HG03159 (cell line): Measurements from ENCODE around the gene NFATC2.

Source experiments
- ATAC-seq: cut with Tn5 transposase; IDR thresholded peaks from one replicate; pipeline ENCODE4 v1.9.1; 2021; ENCODE audit warnings: mild to moderate bottlenecking, moderate library complexity; ENCODE audit not compliant: unreplicated experiment

NFATC2 gene

GRCh38 chr20:51542571-51543421, at the start of gene NFATC2:
TSS of gene NFATC2 (minus strand) at chr20:51542719. CDS start at chr20:51542499, 220 bp downstream.
- ATAC-seq = no peak

GRCh38 chr20:51591871-51592270, 49.4 kb upstream of the NFATC2 start:
- ATAC-seq = no peak

DNA sequence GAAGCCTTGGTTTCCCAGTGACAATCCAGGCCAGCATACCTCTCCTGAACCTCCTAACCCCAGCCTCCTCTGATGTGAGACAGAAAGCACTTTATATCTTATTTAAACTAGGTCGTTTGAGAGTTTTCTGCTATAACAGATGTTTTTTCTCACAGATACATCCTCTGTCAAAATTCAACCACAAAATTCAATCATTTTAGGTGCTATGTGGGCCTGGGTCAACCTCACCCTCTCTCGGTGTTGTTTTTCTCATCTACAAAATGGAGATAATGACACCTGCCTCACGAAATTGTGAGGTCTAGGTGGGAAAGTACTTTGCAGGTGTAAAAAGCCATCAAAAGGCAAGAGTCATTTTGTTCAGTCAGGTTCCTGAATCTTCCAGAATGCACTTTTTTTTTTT, 46.2 kb upstream of the NFATC2 start:
- no peak for ATAC-seq

DNA sequence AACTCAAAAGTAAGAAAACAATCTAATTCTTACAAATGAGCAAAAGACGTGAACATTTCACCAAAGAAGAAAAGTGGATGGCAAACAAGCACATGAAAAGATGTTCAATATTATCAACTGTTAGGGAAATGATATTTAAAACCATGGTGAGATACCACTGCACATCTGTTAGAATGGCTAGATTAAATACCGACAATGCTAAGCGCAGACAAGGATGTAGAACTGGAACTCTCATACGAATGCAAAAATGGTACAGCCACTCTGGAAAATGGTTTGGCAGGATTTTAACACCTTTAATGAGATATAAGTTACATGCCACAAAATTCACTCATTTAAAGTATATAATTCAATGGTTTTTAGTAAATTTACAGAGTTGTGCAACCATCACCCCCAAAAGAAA, 44.6 kb upstream of the NFATC2 start:
- no peak for ATAC-seq

DNA sequence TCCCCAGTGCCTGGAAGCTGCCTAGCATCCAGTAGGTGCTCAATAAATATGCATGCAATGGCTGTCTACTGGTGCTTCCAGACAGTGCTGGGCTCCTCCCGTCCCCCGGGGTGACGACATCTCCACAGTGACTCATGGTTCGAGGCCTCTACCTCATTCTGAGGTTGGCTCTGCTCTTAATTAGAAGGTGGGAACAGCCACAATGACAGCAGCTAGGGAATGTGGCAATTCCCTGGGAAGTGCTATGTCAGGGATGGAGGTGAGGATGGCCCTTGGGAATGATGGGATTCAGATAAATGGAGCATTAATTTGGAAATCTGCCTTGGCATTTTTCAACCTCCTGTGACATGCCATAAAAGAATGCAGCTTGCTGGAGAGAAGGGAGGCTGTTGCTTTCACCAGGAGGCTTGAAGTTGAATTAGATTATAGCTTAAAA, 43.5 kb upstream of the NFATC2 start:
- ATAC-seq = no peak

DNA sequence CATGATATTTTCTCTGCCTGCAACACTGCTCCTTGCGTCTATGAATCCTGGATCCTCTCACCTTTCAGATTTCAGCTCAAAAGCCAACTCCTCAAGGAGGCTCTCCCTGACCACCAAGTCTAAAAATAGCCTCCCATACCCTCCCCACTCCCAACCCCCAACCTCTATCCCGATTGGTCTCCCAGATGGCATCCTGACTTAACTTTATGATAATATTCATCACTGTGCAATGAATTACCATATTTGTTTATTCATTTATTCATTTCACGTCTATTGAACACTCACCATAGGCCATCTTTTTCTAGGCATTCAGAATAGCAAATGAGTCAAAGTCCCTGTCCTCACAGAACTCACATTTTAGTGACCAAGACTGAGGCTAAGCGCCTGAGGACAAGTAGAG, 42.6 kb upstream of the NFATC2 start:
- ATAC-seq = no peak

GRCh38 chr20:51584737-51585136, 42.2 kb upstream of the NFATC2 start:
- no peak for ATAC-seq

- ATAC-seq = no peak
Observed at GRCh38 chr20:51584116-51584515, 41.6 kb upstream of the NFATC2 start.

- ATAC-seq = no peak
Observed at GRCh38 chr20:51583499-51583898, 41.0 kb upstream of the NFATC2 start.

GRCh38 chr20:51583073-51583472, 40.6 kb upstream of the NFATC2 start:
- no peak for ATAC-seq

DNA sequence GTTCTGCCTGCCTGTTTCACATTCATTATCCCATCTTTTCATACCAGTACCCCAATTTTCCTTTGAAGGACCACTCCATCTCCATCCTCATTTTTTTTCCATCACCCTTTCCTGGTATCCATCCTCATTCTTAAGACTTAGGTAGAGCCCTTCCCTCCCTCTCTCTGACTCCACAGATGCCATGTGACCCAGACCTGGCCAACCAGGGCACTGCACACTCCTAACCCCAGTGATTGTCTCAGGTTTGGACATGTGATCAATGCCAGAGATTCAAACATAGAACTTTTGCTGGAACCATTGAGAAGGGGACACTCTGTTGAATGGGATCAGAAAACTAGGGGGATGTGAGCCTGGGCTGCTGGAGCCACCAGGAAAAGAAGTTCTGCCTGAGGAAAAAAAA, 39.1 kb upstream of the NFATC2 start:
- ATAC-seq = no peak

GRCh38 chr20:51579137-51579536, 36.6 kb upstream of the NFATC2 start:
- no peak for ATAC-seq

- no peak for ATAC-seq
Observed at GRCh38 chr20:51578145-51578459, 35.6 kb upstream of the NFATC2 start.

DNA sequence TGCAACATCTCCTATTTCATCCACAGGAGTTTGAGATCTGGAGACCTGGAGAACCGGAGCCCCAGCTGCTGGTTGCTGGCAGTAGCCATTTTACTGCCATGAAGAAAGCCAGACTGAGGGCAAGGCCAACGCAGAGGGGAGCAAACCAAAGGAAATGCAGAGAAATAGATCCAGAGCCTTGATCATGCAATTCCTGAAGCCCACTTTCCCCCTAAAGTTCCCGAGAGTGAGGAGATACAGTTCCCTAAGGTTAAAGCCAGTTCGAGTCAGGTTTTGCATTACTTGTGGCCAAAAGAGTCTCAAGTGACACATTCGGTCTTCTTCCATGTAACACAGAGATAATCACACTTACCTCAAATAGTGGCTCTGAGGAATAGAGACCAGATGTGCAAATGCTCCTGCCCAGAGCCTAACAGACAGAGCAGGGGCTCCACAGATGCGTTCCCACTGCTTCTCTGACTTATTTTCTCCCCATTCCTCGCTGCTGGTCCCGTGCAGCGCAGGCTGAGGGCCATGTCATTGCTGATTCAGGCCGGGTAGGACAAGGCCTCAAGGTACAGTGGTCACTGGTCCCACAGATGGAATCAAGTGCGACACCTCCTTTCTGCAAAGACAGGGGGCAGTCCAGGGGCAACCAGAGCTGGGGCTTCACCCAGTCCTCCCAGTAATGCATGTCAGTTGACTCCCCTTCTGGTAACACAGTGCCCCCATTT, 35.1 kb upstream of the NFATC2 start:
- ATAC-seq = no peak

DNA sequence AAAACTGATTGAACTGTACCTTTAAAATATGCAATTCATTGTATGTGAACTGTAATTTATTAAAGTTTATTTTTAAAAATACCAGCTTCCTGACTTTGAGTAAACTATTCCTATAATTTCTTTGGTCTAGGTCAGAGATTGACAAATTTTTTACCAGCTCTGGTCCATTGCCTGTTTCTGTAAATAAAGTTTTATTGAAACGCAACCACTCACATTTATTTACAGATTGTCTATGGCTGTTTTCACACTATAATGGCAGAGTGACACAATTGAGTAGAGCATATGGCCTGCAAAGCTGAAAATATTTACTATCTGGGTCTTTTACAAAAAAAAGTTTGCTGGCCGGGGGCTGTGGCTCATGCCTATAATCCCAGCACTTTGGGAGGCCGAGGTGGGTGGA, 33.0 kb upstream of the NFATC2 start:
- no peak for ATAC-seq

DNA sequence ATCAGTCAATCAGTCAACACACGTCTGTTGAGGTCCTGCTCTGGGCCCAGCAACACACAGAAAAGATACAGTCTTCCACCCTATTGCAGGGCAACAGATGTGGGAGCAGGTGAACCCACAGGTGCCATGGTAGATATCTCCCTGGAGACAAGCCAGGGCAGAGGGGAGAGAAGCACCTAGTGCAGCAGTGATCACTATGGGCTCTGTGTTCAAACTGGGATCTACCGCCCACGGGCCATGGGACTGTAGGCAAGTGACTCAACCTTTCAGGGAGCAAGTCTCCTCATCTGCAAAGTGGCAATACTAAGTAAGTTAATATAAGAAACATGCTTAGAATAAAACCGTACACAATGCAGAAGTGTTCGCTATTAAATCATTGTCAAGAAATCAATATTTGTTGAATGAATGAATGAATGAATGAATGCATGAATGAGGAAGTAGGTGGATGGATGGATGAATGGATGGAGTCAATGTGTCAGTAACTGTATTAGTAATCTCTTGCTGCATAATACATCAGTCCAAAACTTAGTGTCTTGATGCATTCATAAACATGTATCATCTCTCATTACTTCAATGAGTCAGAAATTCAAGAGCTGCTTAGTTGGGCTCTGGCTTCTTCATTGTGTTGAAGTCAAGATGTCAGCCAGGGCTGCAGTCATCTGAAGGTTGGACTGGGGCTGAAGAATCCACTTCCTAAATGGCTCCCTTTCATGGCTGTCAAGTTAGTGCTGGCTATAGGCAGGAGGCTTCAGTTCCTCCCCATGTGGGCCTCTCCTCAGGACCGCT, 31.9 kb upstream of the NFATC2 start:
- no peak for ATAC-seq

- no peak for ATAC-seq
Observed at GRCh38 chr20:51573576-51574243, 31.2 kb upstream of the NFATC2 start.

DNA sequence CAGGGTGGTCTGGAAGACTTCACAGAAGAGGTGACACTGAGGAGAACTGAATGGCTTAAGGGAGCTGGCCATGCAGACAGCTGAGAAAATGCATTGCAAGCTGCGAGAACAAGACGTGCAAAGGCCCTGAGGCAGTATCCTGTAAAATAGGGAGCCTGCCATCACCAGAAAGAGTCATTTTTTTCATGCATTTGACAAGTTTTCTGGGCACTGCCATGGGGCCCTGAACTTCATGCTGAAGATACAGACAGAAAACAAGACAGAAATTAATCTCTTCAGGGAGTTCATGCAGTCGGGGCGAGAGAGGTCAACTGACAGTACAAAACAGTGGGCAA, 28.9 kb upstream of the NFATC2 start:
- ATAC-seq = no peak

GRCh38 chr20:51570739-51571459, 28.4 kb upstream of the NFATC2 start:
- ATAC-seq = no peak
